WERI-Rb-1 (cell line): Measurements from ENCODE around the gene SLC13A1.

Experiments
- DNase-seq: peaks from one replicate; pipeline ENCODE4 v3.0.0-alpha.2; 2020
- H3K27ac ChIP-seq: fragments of 250-450 bp; sonication (Bioruptor Pico); 2 replicates; pipeline ENCODE4 v1.5.1; 2020; ENCODE audit warnings: mild to moderate bottlenecking, moderate library complexity
- H3K27me3 ChIP-seq: fragments of 250-450 bp; sonication (Bioruptor Pico); 2 replicates; pipeline ENCODE4 v1.5.1; 2021; ENCODE audit warnings: mild to moderate bottlenecking, low read depth, moderate library complexity; ENCODE audit not compliant: insufficient read depth, severe bottlenecking
- H3K36me3 ChIP-seq: fragments of 250-450 bp; sonication (Bioruptor Pico); 2 replicates; pipeline ENCODE4 v1.5.1; 2020; ENCODE audit warnings: mild to moderate bottlenecking, moderate library complexity
- H3K4me3 ChIP-seq: 2 replicates; pipeline ENCODE4 v1.5.1; 2011; ENCODE audit warnings: low read depth, mild to moderate bottlenecking, control low read depth, low read length
- H3K9me3 ChIP-seq: fragments of 250-450 bp; sonication (Bioruptor Pico); 2 replicates; pipeline ENCODE4 v1.5.1; 2021; ENCODE audit warnings: mild to moderate bottlenecking, moderate library complexity; ENCODE audit not compliant: severe bottlenecking
- TF ChIP-seq, protein P1 (sequence below): IDR thresholded peaks from 2 replicates; pipeline ENCODE4 v1.5.1; 2011; ENCODE audit warnings: low read depth, mild to moderate bottlenecking, control low read depth, inconsistent platforms, low read length

Gene SLC13A1

DNA sequence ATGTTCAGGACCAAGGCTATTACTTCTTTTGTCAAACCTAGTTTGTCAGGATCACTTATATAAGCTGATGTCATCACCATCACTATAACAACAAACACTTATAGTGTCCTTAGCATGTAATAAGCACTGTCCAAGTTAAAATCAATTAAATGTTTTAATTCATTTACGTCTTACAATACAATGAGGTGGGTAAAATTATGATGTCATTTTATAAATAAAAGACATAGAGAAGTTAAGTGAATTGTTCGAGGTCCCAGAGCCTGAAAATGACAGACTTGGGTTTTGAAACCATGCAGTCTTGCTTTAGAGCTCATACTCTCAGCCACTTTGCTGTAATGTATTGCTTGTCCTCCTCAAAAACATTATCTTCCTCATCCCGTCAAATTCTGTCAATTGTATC is 48.3 kb downstream of the SLC13A1 start:
- no peak overlapping the region for H3K27ac ChIP-seq
- TF ChIP-seq, protein P1, sequence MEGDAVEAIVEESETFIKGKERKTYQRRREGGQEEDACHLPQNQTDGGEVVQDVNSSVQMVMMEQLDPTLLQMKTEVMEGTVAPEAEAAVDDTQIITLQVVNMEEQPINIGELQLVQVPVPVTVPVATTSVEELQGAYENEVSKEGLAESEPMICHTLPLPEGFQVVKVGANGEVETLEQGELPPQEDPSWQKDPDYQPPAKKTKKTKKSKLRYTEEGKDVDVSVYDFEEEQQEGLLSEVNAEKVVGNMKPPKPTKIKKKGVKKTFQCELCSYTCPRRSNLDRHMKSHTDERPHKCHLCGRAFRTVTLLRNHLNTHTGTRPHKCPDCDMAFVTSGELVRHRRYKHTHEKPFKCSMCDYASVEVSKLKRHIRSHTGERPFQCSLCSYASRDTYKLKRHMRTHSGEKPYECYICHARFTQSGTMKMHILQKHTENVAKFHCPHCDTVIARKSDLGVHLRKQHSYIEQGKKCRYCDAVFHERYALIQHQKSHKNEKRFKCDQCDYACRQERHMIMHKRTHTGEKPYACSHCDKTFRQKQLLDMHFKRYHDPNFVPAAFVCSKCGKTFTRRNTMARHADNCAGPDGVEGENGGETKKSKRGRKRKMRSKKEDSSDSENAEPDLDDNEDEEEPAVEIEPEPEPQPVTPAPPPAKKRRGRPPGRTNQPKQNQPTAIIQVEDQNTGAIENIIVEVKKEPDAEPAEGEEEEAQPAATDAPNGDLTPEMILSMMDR = no peak

DNA sequence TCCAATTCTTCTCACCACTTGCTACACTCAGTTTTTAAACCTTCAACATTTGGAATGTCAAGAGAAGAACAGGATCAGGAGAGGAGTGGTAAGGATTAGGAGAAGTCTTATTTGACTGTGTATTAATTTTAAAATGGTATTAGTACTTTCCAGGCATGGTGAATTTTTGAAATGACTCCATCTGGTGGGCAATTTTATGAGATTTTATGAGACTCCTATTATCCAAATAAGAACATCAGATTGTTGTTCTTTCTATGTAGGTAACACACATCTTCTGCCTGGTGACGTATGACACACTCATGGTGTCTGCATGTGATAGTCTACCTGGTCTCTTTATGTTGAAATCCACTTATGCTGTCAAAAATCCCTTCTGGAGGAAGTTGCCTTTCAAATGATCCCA is 51.0 kb downstream of the SLC13A1 start:
- Histone ChIP-seq H3K9me3 (no peaks in the 10 kb centered on the region), H3K27me3 (no peaks in the 10 kb centered on the region), H3K4me3 (no peak overlapping the region), H3K36me3 (no peaks in the 10 kb centered on the region), H3K27ac (no peak overlapping the region)
- TF ChIP-seq, protein P1 = no peak
- DNase-seq = no peak

More for the DNA sequence above, 48.3 kb downstream of the SLC13A1 start:
- Histone ChIP-seq H3K4me3 (no peak overlapping the region), H3K9me3 (no peaks in the 10 kb centered on the region), H3K27me3 (no peaks in the 10 kb centered on the region), H3K36me3 (no peaks in the 10 kb centered on the region)
- no peak for DNase-seq

DNA sequence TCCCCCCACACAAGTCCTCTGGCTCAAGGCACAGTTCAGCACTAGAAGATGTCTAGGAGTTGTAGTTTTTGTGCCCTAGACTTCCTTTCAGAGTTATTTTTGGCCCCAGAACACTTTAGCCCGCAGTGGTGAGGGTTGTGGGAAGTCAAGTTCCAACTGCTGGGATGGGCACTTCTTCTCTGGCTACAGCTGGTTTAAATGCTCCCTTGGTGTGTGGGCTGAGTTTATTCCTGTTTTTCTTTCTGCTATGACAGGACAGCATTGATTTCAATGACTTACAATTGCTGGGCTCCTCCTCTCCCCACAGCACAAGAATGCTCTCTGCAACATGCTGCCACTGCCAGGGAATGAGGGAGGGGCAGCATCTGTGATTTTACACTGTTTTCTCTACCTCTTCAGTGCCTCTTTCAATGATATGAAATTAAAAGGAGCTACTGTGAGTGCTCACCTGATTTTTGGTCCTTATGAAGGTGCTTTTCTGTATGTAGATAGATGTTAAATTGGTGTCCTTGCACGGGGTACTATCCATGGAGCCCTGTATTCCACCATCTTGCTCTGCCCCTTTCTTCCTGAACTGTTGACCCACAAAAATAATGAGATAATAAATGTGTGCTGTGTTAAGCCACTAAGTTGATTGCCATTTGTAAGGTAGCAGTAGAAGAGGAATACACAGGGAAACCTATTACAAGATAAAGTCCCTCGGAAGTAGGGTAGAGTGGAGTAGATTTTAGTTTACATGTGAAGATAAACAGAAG is 56.3 kb downstream of the SLC13A1 start:
- Histone ChIP-seq H3K36me3 (no peaks in the 10 kb centered on the region), H3K27ac (no peak overlapping the region), H3K4me3 (no peak overlapping the region), H3K27me3 (no peaks in the 10 kb centered on the region), H3K9me3 (no peaks in the 10 kb centered on the region)
- TF ChIP-seq, protein P1 = no peak
- DNase-seq = no peak

- Histone ChIP-seq H3K9me3 (no peaks in the 10 kb centered on the region), H3K36me3 (no peaks in the 10 kb centered on the region), H3K4me3 (no peak overlapping the region), H3K27me3 (no peaks in the 10 kb centered on the region), H3K27ac (no peak overlapping the region)
- TF ChIP-seq, protein P1 = no peak
- no peak for DNase-seq
Measured at GRCh38 chr7:123140561-123140960, 59.2 kb downstream of the SLC13A1 start.

GRCh38 chr7:123135960-123136359 is 63.8 kb downstream of the SLC13A1 start:
- no peak for DNase-seq
- no peaks in the 10 kb centered on the region for H3K9me3 ChIP-seq
- no peaks in the 10 kb centered on the region for H3K27me3 ChIP-seq
- TF ChIP-seq, protein P1 = no peak
- H3K27ac ChIP-seq = no peak overlapping the region
- no peaks in the 10 kb centered on the region for H3K36me3 ChIP-seq
- no peak overlapping the region for H3K4me3 ChIP-seq

- no peaks in the 10 kb centered on the region for H3K9me3 ChIP-seq
- DNase-seq = no peak
- TF ChIP-seq, protein P1 = no peak
- no peak overlapping the region for H3K4me3 ChIP-seq
- H3K36me3 ChIP-seq = no peaks in the 10 kb centered on the region
- H3K27ac ChIP-seq = no peak overlapping the region
- no peaks in the 10 kb centered on the region for H3K27me3 ChIP-seq
Measured at GRCh38 chr7:123133924-123134323, 65.8 kb downstream of the SLC13A1 start.
